GM18526 (cell line): Measurements from ENCODE around the gene ABTB2.

ENCODE experiments used
- POLR2A ChIP-seq: IDR thresholded peaks from 3 replicates; pipeline ENCODE4 v1.6.1; 2011; ENCODE audit not compliant: insufficient read length; ENCODE audit errors: extremely low read depth

ABTB2 gene

DNA sequence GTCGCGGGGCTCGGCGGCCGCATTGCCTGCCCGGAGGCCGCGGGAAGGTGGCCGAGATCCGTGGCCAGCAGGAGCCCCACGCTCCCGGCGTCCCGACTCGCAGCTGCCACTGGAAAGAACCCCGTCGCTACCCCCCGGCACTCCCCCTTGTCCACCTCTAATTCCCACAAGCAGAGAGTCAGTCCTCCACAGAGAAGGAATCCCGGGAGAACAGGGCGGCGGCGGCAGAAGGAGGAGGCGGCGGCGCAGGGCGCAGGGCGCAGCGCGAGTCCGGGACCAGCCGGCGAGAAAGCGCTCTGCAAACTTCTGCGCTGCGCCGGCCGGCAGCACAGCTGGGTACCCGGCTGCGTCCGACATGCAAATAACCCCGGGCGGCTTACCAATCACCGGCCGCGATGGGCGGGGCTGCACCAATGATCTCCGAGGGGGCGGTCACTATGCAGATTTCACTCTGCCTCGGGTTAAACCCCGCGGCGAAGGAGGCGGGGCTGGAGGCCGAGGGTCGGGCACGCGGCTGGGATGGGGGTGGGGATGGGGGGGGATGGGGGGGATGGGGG, at the start of gene ABTB2:
Gene ABTB2, minus strand, starts transcription at position 310 of the 557 bp plus-strand sequence.
- TF ChIP-seq POLR2A: peak; percentile 98

DNA sequence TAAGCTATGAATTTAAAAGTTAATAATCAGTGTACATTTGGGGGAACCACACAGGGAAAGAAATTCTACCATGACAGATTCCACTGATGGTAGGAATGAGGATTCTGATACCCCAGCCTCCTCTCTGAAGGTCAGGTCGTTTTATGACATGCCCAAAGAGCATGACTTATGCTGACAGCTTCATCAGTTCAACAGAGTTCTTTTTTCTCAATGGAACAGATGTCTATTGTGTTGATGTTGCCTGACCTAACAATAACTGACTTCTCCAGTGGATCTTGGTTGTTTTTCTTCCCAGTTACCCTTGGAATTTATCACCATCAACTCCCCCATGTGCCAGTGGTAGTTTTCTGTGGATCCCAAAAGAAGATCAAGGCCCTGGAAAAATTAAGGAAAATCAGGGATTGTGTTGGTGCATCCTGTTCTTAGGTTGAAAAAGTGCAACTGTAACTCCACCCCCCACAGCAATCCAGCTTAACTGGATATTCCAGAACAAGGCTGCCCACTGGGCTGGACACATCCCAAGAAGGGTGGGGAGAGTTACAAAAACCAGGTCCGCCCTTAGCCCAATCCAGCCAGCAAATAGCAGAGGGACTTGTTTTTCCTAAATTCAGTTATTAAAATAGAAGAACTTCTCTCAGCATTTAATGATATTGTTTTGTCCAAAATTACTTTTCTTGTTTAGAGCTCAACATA, 49.5 kb upstream of the ABTB2 start:
- no peak for TF ChIP-seq POLR2A

DNA sequence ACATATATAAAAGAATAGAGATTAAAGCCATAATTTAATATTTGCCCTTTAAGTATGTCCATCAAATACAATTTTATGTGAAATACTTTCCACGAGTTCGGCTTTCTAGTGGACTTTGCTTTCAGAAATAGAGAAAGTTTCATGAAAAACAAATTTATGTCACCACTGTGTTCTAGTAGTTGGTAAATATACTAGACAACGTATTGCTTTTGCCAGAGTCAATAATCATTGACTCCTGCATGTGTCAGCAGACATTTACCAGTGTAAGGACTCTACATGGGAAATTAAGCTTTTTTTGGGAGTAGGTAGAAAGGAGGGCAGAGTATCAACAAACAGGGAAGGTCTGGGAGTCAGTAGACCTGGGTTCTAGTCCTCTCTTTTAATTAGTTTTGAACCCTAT, 48.6 kb upstream of the ABTB2 start:
- TF ChIP-seq POLR2A: no peak

DNA sequence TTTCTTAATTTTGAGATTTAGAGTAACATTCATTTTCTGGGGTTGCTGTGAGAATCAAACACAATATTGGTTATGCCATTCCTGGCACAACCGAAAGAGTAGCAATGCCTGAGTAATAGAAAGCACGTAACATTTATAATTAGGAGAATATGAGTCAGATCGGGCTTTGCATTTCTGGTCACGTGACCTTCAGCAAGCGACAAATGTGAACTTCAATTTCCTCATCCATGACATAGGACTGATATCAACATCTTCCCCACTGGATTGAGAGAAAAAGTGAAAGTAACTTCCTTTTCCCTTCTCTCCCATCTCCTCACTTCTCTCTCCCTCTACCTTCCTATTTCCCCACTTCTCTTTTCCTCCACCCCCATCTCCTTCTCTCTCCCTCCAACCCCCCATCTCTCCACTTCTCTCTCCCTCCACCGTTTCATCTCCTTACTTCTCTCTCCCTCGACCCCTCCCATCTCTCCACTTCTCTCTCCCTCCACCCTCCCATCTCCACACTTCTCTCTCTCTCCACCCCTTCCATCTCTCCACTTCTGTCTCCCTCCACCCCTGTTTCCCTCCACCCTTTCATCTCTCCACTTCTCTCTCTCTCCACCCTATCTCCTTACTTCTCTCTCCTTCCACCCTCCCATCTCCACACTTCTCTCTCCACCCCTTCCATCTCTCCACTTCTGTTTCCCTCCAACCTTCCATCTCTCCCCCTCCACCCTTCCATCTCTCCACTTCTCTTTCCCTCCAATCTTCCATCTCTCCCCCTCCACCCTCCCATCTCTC, 47.5 kb upstream of the ABTB2 start:
- TF ChIP-seq POLR2A: no peak

DNA sequence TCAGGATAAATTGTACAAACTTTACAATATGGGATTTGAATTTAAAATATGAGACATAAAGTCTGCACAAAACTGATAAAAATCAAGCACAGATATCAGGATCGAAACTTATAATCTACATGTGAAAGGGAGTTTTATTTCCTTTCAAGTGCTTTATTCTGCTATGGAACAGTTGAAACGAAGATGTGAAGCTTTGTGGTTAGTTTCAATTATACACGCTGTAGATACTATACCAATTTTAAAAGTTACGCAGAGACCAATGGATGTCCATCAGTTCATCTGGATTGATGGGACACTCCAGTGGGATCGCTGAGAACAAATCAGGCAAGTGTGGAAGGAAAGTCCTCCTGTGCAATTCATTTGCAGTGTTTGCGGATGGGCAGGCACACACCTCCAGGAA, 46.5 kb upstream of the ABTB2 start:
- no peak for TF ChIP-seq POLR2A

DNA sequence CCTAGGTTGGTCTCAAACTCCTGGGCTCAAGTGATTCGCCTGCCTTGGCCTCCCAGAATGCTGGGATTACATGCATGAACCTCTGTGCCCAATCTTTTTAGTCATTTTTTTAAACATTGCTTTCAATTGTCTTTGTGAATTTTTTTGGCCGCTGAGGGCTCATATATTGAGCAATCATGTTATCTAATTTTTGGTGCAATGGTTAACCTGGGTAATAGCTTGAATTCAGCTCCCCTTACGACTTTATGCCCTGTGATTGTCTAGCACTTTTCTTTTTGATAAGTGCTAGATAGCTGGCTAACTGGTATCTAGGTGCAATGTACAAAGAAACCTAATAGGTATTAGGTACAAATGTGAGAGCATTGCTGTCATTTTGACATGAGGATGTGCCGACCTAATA, 45.6 kb upstream of the ABTB2 start:
- no peak for TF ChIP-seq POLR2A

DNA sequence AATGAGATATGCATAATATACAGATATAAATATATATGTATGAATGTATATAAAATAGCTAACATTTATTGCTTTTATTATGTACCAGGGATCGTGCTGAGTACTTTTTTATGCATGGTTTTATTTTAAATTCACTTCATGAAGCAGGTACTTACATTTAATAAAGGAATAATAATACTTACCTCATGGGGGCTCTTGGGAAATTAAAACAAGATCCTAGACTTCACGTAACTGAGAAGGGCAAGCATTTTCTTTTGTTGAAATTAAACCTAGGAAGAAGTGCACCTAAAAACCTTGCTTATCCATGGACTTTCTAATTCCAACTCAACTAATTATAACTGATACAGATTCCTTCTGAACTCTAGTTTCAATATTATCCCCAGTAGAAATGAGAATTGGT, 40.0 kb upstream of the ABTB2 start:
- TF ChIP-seq POLR2A: no peak

DNA sequence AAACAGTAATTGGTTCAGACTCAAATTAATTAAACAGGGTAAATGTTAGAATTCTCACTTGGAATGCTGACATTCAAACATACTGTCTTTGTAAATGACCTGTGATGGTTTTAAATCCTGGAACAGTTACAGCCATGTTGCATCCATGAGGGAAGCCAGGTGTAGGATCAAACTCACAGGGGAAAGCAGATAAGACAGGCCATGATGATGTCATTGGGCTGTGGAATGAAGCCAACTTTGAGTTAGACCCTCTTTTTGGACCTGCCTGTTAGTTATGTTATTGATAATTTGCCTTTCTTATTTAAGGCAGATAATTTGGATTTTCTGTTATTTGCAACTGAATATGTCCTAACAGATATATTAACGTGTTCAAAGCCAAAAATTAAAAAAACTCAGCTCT, 39.3 kb upstream of the ABTB2 start:
- TF ChIP-seq POLR2A: no peak

DNA sequence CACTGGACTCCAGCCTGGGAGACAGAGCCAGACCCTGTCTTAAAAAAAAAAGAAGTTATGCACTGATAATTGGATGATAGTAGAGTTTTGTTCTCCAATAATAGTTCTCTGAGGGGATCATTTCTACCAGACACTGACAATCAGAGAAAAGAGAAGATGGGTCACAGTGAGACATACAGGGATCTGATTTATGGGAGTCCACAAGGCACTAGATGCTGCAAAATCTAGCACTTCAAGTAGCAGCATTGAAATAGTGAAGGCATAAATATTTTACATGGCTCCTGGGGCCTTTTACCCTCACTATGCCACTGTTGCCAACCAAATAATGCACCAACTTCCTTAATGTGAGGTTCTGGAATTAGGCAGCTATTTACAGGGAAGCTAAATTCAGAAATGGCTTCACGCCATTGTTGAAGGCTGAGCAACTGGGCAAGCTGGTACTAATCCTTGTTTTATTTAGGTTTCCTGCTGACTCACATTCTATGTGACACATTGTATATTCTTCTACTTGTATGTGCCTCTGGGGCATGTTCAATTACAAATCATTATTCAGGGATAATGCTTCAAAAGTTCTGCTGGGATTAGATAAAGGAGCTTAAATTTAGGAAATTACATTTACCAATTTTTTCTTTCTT, 38.2 kb upstream of the ABTB2 start:
- no peak for TF ChIP-seq POLR2A

DNA sequence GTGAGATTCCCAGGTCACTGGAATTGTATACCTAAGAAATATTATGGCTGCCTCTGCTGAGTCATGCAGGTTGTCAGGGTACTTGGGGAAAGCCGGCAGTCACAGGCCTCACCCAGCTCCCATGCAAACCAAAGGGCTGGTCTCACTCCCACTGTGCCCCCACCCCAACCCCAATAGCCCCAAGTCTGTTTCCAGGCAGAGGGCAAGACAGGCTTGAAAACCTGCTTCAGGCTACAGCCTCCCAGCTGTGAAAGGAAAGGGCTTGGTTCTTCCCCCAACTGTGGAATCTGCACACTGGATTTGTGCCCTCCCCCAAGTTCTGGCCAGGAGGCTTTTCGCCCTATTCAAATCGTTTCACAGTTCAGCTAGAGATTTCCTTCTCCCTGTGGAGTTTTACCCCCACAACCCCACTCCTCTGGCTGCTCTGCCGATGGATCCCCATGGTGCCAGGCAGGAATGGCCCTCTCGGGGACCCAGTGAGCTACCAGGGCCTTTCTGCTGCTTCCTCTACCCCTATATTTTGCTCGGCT, 37.0 kb upstream of the ABTB2 start:
- TF ChIP-seq POLR2A: no peak

DNA sequence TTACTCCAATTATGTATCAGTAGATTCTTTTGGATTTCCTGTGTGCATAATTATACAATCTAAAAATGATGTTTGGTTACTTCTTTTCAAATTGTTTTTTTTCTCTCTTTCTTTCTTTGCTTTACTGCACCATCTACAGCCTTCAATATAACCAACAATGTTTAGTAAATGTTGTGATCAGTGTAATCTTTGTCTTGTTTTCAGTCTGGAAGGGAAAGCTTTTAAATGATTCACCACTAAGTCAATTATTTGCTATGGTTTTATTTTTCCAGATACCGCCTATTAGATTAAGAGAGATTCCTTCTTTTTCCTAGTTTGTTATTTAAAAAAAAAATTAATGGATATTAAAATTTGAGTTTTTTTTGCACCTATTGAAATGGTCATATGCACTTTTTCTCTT, 29.8 kb upstream of the ABTB2 start:
- TF ChIP-seq POLR2A: no peak

DNA sequence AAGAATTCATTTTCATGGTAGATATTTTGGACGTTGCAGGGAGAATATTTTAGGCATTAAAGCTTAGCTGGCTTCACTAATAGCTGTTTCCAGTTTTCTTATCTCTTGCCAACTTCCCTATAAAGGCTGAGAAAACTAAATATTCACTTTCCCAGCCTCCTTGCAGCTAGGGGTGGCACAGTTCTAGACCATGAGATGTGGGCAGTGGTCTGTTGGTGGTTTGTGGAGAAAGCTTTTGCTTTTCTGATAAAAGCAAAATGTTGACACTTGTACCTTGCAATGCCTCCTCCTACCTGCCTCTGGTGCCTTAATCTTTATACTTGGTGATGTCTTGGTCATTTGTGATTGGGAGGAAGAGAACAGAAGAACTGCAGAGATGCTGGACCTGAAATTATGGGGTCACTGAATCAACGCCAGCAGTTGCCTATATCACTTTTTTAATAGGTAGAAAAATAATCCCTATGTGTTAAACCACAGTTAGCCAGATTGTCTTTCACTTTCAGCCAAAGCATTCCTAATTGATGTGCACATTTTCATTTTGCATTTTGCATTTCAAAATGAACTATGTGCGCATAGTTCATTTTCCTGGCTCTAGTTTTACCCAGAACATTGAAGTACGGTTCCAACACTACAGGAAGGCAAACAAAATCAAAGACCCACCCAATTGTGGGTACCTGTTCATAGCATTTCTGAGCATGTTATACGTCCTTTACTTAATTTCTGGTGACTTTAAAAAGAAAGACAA, 24.9 kb upstream of the ABTB2 start:
- TF ChIP-seq POLR2A: no peak

DNA sequence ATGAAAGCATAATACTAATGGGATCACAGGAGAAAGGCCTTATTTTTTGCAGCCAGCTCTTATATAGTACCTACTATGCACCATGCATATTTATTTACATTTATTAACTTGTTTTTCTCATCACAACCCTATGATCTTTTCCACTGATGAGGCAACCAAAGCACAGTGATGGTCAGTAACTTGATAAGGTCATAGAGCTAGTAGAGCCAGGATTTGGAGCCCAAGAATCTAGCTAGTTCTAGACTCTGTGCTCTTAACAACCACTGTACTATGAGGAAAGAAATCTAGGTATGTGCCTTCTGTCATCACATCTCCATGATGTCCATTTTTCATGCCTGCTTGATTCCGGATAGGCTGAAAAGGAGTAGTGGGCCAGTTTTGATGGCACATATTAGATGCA, 24.0 kb upstream of the ABTB2 start:
- no peak for TF ChIP-seq POLR2A

DNA sequence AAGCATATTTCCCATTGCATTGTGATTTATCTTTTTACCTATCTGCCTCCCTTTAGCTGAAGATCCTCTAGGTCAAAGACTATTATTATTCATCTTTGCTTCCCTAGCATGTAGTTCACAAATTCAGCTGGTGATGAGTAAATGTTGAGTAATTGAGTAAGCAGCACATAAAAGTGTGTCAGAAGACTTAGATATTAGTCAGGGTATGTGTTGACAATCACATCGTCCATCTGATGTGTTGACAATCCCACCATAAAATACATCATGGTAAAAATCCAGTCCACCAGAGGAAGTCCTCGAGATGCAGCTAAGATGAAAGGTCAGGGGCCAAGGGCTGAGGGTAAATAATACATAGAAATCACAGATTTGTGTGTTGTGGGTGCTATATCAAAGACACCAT, 22.9 kb upstream of the ABTB2 start:
- TF ChIP-seq POLR2A: no peak

DNA sequence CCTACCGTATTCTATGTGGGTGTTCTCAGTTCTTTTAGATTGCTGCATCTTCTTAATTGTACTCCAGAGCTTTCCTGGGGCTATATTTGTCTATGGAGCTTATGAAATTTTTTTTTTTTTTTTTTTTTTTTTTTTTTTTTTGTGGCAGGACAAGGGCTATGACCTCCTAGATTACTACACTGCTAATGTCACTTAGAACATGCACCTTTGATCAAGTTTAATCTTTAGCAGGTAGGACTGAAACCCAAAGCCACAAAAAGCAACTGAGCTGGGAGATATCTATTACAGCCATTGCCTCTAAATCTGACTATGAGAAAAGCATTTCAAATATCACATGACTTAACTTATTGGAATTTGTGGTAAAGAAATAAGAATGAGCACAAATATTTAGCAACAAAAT, 21.7 kb upstream of the ABTB2 start:
- TF ChIP-seq POLR2A: no peak
